Sigmoid colon (tissue), 4 donors: ENCODE results near the gene ANGPTL2.

Experiments used
- CTCF ChIP-seq, 4 experiments: fragments of 450-650 bp in 3 of 4; fragments of 200-600 bp in 1 of 4; IDR thresholded peaks; one replicate each; pipeline ENCODE4 v1.5.1; 2016 to 2019; ENCODE audit warnings: antibody characterized with exemption in 4 of 4, mild to moderate bottlenecking in 3 of 4, moderate library complexity in 2 of 4
- EP300 ChIP-seq, 4 donors: sonication (generic); formaldehyde crosslinking; IDR thresholded peaks; one replicate each; pipeline ENCODE4 v1.6.1; 2017; ENCODE audit warnings: antibody characterized with exemption in 4 of 4
- POLR2A ChIP-seq, 2 donors: fragments of 450-650 bp; IDR thresholded peaks; one replicate each; pipeline ENCODE4 v1.6.1; 2016; ENCODE audit warnings: antibody characterized with exemption in 2 of 2, mild to moderate bottlenecking in 2 of 2, moderate library complexity in 2 of 2
- POLR2AphosphoS5 ChIP-seq, 4 donors: sonication (generic); formaldehyde crosslinking; IDR thresholded peaks; one replicate each; pipeline ENCODE4 v1.6.1; 2017; ENCODE audit warnings: antibody characterized with exemption in 4 of 4

- no peak for TF ChIP-seq POLR2A (IDR thresholded peaks at IDR 0.05)
- TF ChIP-seq CTCF (IDR thresholded peaks at IDR 0.05) = no peak
- no peak for TF ChIP-seq POLR2AphosphoS5 (IDR thresholded peaks at IDR 0.05)
- TF ChIP-seq EP300 (IDR thresholded peaks at IDR 0.05) = no peak
These were observed 4.5 kb upstream of the ANGPTL2 start for GRCh38 chr9:127126971-127127370.
